ENCODE results near the gene UPF2.

DNA sequence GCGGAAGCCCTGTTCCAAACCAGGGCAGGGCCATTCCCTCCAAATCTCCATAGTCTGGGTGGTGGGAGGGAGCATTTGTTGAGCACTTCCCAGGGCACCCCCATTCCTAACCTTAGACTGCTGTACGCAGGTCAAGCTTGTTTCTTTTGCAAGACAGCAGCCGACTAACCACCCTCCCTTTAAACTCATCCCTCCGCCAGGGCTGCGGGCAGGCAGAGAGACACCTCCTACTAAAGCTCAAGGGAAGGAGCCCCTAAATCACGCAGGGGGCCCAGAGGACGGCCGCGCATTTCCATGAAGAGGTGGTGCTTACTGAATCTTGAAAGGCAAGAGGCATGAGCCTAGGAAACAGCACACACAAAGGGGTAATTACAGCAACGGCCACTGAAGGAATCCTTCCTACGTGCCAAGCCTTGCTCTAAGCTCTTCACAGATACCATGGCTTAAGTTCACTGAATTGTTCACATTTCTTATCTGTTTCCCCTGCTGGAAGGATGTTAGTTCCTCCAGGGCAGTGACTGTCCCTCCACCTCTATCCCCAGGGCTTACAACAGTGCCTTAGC lies 129.4 kb downstream of the UPF2 start:
- TF ChIP-seq CTCF (IDR thresholded peaks at IDR 0.05) (no peak), POLR2A (IDR thresholded peaks at IDR 0.05) (no peak)

All from lower leg skin (tissue), 3 donors.